Mesenchymal stem cell (in vitro differentiated cells and primary cell): ENCODE data around the gene CHD9.

Source experiments
- DNase-seq: peaks from one replicate; pipeline ENCODE4 v3.0.0-alpha.2; 2013
- H2AFZ ChIP-seq: one replicate; pipeline ENCODE4 v1.6.1; 2013; ENCODE audit warnings: low read depth, mild to moderate bottlenecking, control low read depth, inconsistent platforms, low read length, moderate library complexity
- H2AK5ac ChIP-seq: 2 replicates; pipeline ENCODE4 v1.6.1; 2013; ENCODE audit warnings: low read length, moderate library complexity, mild to moderate bottlenecking, inconsistent platforms; ENCODE audit not compliant: severe bottlenecking
- H2BK120ac ChIP-seq: one replicate; pipeline ENCODE4 v1.6.1; 2013; ENCODE audit warnings: low read depth, mild to moderate bottlenecking, inconsistent platforms, low read length, moderate library complexity
- H2BK12ac ChIP-seq, 2 experiments: one replicate each; pipeline ENCODE4 v1.6.1; 2013; ENCODE audit warnings: inconsistent platforms in 2 of 2, low read length in 2 of 2, mild to moderate bottlenecking in 2 of 2, moderate library complexity in 2 of 2, control low read depth in 1 of 2
- H2BK15ac ChIP-seq: one replicate; pipeline ENCODE4 v1.6.1; 2013; ENCODE audit warnings: mild to moderate bottlenecking, low read depth, inconsistent platforms; ENCODE audit not compliant: poor library complexity, severe bottlenecking
- H2BK5ac ChIP-seq: 2 replicates; pipeline ENCODE4 v1.6.1; 2013; ENCODE audit warnings: low read depth, mild to moderate bottlenecking, low read length, control low read depth, inconsistent platforms; ENCODE audit not compliant: poor library complexity, severe bottlenecking
- H3K14ac ChIP-seq, 2 experiments: one replicate each; pipeline ENCODE4 v1.6.1; 2013; ENCODE audit warnings: inconsistent platforms in 2 of 2, low read length in 2 of 2, control low read depth in 1 of 2, mild to moderate bottlenecking in 1 of 2, moderate library complexity in 1 of 2
- H3K18ac ChIP-seq, 2 experiments: one replicate each; pipeline ENCODE4 v1.6.1; 2013; ENCODE audit warnings: inconsistent platforms in 2 of 2, low read length in 2 of 2, control low read depth in 1 of 2, low read depth in 1 of 2, mild to moderate bottlenecking in 1 of 2
- H3K23ac ChIP-seq, 2 experiments: one replicate each; pipeline ENCODE4 v1.6.1; 2013; ENCODE audit warnings: inconsistent platforms in 2 of 2, low read length in 2 of 2, mild to moderate bottlenecking in 2 of 2, moderate library complexity in 2 of 2, control low read depth in 1 of 2
- H3K27ac ChIP-seq: 2 replicates; pipeline ENCODE4 v1.5.1; 2013; ENCODE audit warnings: mild to moderate bottlenecking, moderate library complexity, low read length, control low read depth, inconsistent platforms; ENCODE audit not compliant: poor library complexity, severe bottlenecking
- H3K27me3 ChIP-seq, 2 experiments: 2 replicates each; pipeline versions ENCODE4 v1.6.1 to v1.7.0; 2013; ENCODE audit warnings: low read length in 2 of 2, mild to moderate bottlenecking in 2 of 2, moderate library complexity in 2 of 2, control low read depth in 1 of 2, inconsistent platforms in 1 of 2; ENCODE audit not compliant: control insufficient read depth in 1 of 2, insufficient read depth in 1 of 2
- H3K36me3 ChIP-seq, 2 experiments: 2 replicates each; pipeline versions ENCODE4 v1.6.1 to v1.7.0; 2013; ENCODE audit warnings: low read length in 2 of 2, control low read depth in 1 of 2, inconsistent platforms in 1 of 2, low read depth in 1 of 2, mild to moderate bottlenecking in 1 of 2; ENCODE audit not compliant: insufficient read depth in 2 of 2, control insufficient read depth in 1 of 2
- H3K4ac ChIP-seq, 2 experiments: one replicate each; pipeline ENCODE4 v1.6.1; 2013; ENCODE audit warnings: inconsistent platforms in 2 of 2, low read length in 2 of 2, mild to moderate bottlenecking in 2 of 2, moderate library complexity in 2 of 2, control low read depth in 1 of 2, low read depth in 1 of 2
- H3K4me1 ChIP-seq: 2 replicates; pipeline ENCODE4 v1.6.1; 2013; ENCODE audit warnings: low read depth, low read length, control low read depth; ENCODE audit not compliant: control insufficient read depth, insufficient read depth
- H3K4me2 ChIP-seq: 2 replicates; pipeline ENCODE4 v1.6.1; 2013; ENCODE audit warnings: low read length, mild to moderate bottlenecking, inconsistent platforms; ENCODE audit not compliant: poor library complexity, severe bottlenecking
- H3K4me3 ChIP-seq, 2 experiments: 2 replicates each; pipeline versions ENCODE4 v1.5.1 to v1.7.0; 2013; ENCODE audit warnings: low read length in 2 of 2, mild to moderate bottlenecking in 2 of 2, control low read depth in 1 of 2, low read depth in 1 of 2; ENCODE audit not compliant: insufficient read depth in 1 of 2
- H3K79me1 ChIP-seq: replicated peaks from 2 replicates; pipeline ENCODE4 v1.6.1; 2013; ENCODE audit warnings: mild to moderate bottlenecking, control low read depth, low read length, inconsistent platforms; ENCODE audit not compliant: poor library complexity, severe bottlenecking
- H3K9ac ChIP-seq: 2 replicates; pipeline ENCODE4 v1.7.0; 2013; ENCODE audit warnings: mild to moderate bottlenecking, low read length, moderate library complexity
- H3K9me3 ChIP-seq: 2 replicates; pipeline ENCODE4 v1.7.0; 2013; ENCODE audit warnings: mild to moderate bottlenecking, low read length; ENCODE audit not compliant: control insufficient read depth
- H4K8ac ChIP-seq: one replicate; pipeline ENCODE4 v1.6.1; 2013; ENCODE audit warnings: inconsistent platforms, mild to moderate bottlenecking, low read length, moderate library complexity
- H4K91ac ChIP-seq: one replicate; pipeline ENCODE4 v1.6.1; 2013; ENCODE audit warnings: mild to moderate bottlenecking, low read length, inconsistent platforms
- WGBS: methylation state at CpG from one replicate; pipeline ENCODE4 v1.1.7; 2013; ENCODE audit warnings: mixed read lengths; 5-methylcytosine and 5-hydroxymethylcytosine counted together

Gene CHD9

GRCh38 chr16:53285236-53285635 is 230.4 kb downstream of the CHD9 start:
- no peak overlapping the region for H2BK15ac ChIP-seq
- H3K36me3 ChIP-seq = peaks cover 26 to 93% of the 10 kb centered on the region in 2 experiments
- no peak overlapping the region for H3K4me3 ChIP-seq
- no peak overlapping the region for H2AK5ac ChIP-seq
- H3K18ac ChIP-seq = no peak overlapping the region
- no peak overlapping the region for H3K27ac ChIP-seq
- H3K9ac ChIP-seq = no peak overlapping the region
- H2AFZ ChIP-seq = no peak overlapping the region
- H2BK5ac ChIP-seq = no peak overlapping the region
- no peak overlapping the region for H3K14ac ChIP-seq
- no peak for DNase-seq
- H4K8ac ChIP-seq = no peak overlapping the region
- H3K4me1 ChIP-seq = no peaks in the 10 kb centered on the region
- H4K91ac ChIP-seq = no peak overlapping the region
- peaks cover 17% of the 10 kb centered on the region for H3K79me1 ChIP-seq
- no peak overlapping the region for H2BK12ac ChIP-seq
- H3K4ac ChIP-seq = no peak overlapping the region
- no peaks in the 10 kb centered on the region for H3K9me3 ChIP-seq
- H3K27me3 ChIP-seq = no peaks in the 10 kb centered on the region
- WGBS = 94% methylated on average over 2 of the region's 2 CpGs
- no peak overlapping the region for H3K23ac ChIP-seq
- H3K4me2 ChIP-seq = no peak overlapping the region
- H2BK120ac ChIP-seq = no peak overlapping the region

DNA sequence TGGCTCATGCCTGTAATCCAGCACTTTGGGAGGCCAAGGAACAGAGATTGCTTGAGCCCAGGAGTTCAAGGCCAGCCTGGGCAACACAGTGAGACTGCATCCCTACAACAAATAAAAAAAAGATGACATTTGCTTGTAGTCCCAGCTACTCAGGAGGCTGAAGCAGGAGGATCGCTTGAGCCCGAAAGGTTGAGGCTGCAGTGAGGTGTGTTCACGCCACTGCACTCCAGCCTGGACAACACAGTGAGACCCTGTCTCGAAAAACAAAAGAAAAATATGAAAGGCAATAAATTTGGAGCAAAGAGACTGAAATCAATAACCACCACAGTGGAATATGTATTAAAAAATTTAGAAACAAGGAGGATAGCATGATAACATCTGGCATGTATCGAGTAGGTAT is 235.7 kb downstream of the CHD9 start:
- no peak overlapping the region for H3K23ac ChIP-seq
- WGBS = 100% methylated on average over 4 of the region's 5 CpGs
- H2BK12ac ChIP-seq = no peak overlapping the region

GRCh38 chr16:53291757-53292392 is 237.1 kb downstream of the CHD9 start:
- Histone ChIP-seq H3K9me3 (no peaks in the 10 kb centered on the region), H3K27me3 (no peaks in the 10 kb centered on the region), H3K14ac (no peak overlapping the region), H3K9ac (peak overlapping the region; percentile 13), H3K18ac (no peak overlapping the region), H3K4me2 (no peak overlapping the region), H4K91ac (no peak overlapping the region), H3K4ac (no peak overlapping the region), H2AFZ (no peak overlapping the region), H2BK120ac (no peak overlapping the region), H3K27ac (no peak overlapping the region), H2AK5ac (no peak overlapping the region), H3K23ac (no peak overlapping the region), H3K4me1 (no peaks in the 10 kb centered on the region), H3K36me3 (peaks cover 32 to 95% of the 10 kb centered on the region in 2 experiments), H4K8ac (no peak overlapping the region), H3K79me1 (peaks cover 14% of the 10 kb centered on the region), H2BK5ac (no peak overlapping the region), H3K4me3 (no peak overlapping the region), H2BK12ac (no peak overlapping the region), H2BK15ac (no peak overlapping the region)
- no peak for DNase-seq
- no CpG with 5 or more reads among the region's 2 CpGs for WGBS

More for the DNA sequence above, 235.7 kb downstream of the CHD9 start:
- Histone ChIP-seq H2BK120ac (no peak overlapping the region), H3K14ac (no peak overlapping the region), H3K27ac (no peak overlapping the region), H4K91ac (no peak overlapping the region), H3K9me3 (no peaks in the 10 kb centered on the region), H2AK5ac (no peak overlapping the region), H2BK5ac (no peak overlapping the region), H3K4ac (no peak overlapping the region), H3K79me1 (peaks cover 15% of the 10 kb centered on the region), H3K27me3 (no peaks in the 10 kb centered on the region), H3K18ac (no peak overlapping the region), H4K8ac (no peak overlapping the region), H3K36me3 (peaks cover 33 to 100% of the 10 kb centered on the region in 2 experiments), H2AFZ (no peak overlapping the region), H3K9ac (no peak overlapping the region), H3K4me3 (no peak overlapping the region), H2BK15ac (no peak overlapping the region), H3K4me2 (no peak overlapping the region), H3K4me1 (no peaks in the 10 kb centered on the region)
- no peak for DNase-seq

DNA sequence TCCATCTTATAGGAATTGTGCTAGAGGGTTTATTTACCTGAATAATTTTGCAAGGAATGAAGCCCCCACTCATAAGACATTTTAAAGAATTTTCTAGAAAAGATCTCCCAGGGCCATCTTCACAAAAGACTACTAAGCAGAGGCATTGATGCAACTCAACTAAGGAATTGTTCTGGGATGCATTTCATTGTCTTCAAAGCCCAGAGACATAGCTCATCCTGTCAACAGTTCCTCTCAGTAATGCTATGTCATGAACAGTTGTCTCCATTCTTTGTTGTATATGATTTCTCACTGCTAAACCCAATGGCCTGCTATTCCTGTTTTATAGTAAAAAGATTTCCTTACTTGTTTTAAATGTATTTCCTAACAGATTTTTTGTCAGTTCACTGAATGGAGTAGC is 242.7 kb downstream of the CHD9 start:
- Histone ChIP-seq H3K36me3 (peaks cover 35 to 91% of the 10 kb centered on the region in 2 experiments), H2AFZ (no peak overlapping the region), H2AK5ac (no peak overlapping the region), H3K9ac (no peak overlapping the region), H3K4me3 (no peak overlapping the region), H3K4me2 (no peak overlapping the region), H4K8ac (no peak overlapping the region), H2BK15ac (no peak overlapping the region), H4K91ac (no peak overlapping the region), H2BK120ac (no peak overlapping the region), H3K23ac (no peak overlapping the region), H2BK5ac (no peak overlapping the region), H2BK12ac (no peak overlapping the region), H3K4ac (no peak overlapping the region), H3K4me1 (no peaks in the 10 kb centered on the region), H3K9me3 (no peaks in the 10 kb centered on the region), H3K27me3 (no peaks in the 10 kb centered on the region), H3K18ac (no peak overlapping the region), H3K79me1 (peaks cover 24% of the 10 kb centered on the region), H3K27ac (no peak overlapping the region), H3K14ac (no peak overlapping the region)
- DNase-seq = no peak
